Stimulated activated CD8-positive, alpha-beta memory T cell treated with anti-CD3 and anti-CD28 coated beads, Interleukin-2, amount 100 ng/mL, for 1 hour (primary cell): ENCODE data around the gene TMEM87A.
"Not testable (repeated sequence)": the region's sequence is repeated elsewhere in the genome, so short reads cannot be mapped to it uniquely, and the experiment has no call there.

Experiments
- DNase-seq, 2 donors: peaks; one replicate each; pipeline ENCODE4 v3.0.0-alpha.2; 2020; ENCODE audit warnings: low read depth in 2 of 2

The TMEM87A gene

DNA sequence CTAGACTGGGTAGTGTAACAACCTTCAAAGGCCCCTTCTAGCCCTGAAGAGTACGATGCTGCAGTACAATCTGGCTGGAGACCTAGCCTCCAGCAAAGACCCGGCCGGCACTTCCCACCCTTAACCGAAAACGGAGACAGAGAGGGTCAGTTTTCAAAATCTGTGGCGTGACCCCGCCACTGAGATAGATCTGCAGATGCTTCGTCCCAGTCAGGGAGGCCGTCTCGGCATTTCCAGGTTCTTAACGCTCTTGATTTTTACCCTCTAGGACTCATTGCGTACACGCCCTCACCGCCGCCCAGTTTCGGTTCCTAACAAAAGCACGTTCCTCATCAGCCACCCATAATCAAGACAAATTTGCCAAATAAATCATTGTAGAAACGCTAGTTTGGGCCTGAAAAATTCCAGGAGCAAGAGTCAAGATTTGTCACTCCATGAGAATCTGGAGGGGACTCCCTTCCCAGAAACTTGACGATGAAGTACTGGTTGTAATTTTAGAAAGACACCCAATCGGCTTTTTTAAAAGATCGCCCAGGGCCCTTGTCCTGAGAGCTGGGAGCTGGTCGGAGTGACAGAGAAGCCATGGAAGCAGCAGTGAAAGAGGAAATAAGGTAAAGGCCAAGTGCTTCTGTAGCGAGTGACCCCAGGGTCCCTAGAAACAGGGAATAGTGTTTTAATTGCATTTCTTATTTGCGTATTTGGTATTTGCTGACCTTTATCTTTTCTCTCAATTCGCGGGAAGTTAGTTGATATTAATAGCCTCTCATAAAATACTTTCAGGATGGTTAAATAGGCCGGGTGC lies 868 bp upstream of the TMEM87A start:
- peak; percentile 13 to 40 for DNase-seq

DNA sequence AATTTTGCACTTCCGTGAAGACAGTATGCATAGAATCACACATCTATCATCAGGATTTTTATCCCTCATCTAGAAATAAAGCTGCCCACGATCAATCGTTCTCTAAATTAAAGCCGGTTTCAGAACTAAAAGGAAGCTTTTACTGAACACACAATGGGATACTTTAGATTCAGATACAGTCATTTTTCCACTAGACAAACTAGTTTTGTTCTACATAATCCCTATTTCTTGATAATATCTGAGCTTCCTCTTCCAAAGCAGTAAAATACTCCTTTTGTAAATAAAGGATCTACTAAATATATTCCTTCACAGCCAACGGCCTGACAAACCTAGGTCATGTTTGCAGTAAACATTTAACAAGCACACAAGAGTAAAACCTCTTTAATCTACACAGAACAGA lies 2.2 kb downstream of the TMEM87A start:
- DNase-seq, result no peak

DNA sequence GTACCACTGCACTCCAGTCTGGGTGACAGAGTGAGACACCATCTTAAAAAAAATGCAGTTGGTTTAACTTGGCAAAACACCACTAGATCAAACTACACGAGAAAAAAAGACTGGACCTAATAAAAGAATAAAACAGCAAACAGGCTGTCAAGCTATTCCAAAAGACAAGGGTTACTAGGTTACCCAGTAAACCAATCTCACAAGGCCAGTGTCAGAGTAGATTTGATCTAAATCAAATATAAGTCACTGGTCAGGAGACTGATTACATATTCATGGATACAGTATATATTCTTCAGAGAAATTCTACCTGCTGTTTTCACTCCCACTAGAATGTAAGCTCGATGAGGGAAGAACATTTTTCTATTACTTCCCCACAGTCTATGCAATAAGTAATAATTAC lies 2.7 kb downstream of the TMEM87A start:
- DNase-seq, result no peak

GRCh38 chr15:42267286-42267685 lies 5.9 kb downstream of the TMEM87A start:
- DNase-seq, result no peak

- DNase-seq, result no peak
Observed at GRCh38 chr15:42264795-42265194, 8.4 kb downstream of the TMEM87A start.

- no peak for DNase-seq
Observed at GRCh38 chr15:42253300-42253699, 19.9 kb downstream of the TMEM87A start.

GRCh38 chr15:42240823-42241222 lies 32.4 kb downstream of the TMEM87A start:
- no peak for DNase-seq

DNA sequence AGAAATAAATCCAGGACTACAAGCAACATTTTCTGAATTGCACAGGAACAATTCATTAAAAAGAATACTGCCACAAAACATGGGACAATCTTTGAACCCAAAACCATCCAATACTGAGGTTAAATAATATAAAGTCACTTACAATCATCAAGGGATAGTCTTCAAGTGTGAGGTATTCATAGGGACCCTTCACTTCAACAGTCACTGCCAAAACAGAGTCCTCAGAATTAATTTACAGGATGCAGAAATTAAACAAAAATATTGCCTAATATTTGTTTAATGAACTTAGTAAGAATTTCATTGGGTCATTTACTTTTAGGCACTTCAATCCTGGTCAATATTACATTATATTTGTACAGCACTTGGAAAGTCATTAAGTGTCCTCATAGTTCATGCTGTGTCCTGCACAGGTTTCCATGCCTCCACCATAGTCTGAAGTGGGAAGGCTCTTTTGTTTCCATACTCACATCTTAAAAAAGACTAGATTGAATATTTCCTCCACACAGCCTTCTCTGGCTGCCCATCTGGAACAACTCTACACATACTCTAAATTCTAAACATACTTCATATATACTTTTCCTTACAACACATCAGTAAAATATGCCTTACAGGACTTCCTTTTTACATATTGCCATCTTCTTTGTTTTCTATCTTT lies 33.6 kb downstream of the TMEM87A start:
- no peak for DNase-seq

GRCh38 chr15:42233107-42233506 lies 40.1 kb downstream of the TMEM87A start:
- DNase-seq, result no peak

GRCh38 chr15:42232606-42233005 lies 40.6 kb downstream of the TMEM87A start:
- no peak for DNase-seq

DNA sequence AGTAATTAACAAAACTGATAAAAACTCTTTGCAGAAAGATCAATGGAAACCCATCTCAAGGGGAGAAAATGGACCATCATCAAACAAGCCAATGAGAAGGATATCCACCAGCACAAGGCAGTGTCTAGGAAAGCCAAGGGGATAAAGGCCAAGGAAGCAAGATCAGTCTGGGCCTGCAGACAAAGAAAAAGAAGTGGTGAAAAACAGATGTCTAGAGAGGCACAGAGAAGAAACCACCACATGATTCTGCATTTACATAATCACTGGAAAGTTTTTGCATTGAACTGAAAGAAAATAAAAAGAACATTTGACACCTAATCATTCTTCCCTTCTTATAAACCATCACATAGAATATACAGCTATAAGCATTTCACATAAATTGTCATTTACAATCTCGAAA lies 42.1 kb downstream of the TMEM87A start:
- no peak for DNase-seq

DNA sequence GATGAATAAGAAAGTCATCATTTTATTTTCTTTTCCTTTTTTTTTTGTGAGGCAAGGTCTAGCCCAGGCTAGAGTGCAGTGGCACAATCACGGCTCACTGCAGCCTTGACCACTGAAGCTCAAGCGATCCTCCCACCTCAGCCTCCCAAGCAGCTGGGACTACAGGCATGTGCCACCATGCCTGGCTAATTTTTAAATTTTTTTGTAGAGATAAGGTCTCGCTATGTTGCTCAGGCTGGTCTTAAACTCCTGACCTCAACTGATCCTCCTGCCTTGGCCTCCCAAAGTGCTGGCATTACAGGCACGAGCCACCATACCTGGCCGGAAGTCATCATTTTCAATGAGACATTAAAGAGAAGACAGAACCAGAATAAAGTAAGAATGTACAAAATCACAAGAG lies 44.3 kb downstream of the TMEM87A start:
- not testable (repeated sequence) for DNase-seq

DNA sequence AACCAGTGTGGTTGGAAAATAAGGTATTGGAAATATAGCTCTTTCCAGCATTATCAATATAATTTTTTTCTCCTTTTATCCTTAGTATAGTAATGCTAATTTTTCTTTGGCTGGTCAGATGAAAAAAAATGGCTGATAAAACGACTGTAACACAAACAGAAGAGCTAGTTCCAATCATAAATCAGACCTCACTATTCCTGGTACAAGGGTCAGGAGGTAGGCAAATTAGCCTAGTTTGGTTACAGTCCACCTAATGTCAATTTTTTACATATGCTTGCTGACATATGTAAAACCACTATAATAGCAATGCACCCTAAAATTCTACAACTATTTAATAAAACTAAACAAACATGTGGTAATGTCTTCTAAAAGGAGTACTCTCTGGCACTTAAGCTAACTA lies 45.2 kb downstream of the TMEM87A start:
- DNase-seq, result no peak

DNA sequence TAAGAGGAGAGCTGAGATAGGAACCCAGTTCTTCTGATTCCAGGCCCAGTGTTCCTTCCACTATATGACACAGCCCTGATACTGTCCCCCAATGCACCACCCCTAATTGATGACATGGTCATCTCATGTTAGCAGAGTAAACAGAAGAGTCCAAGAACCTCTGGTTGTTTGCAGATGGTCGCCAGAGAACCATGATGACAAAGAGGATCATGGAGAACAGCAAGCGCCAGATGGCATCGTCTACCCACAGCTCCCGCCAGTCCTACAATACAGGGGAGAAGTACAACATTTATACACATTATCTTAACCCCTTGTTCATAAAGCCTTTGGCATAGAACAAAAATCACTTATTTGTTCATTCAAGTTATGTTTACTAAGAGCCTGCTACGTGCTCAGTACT lies 46.6 kb downstream of the TMEM87A start:
- no peak for DNase-seq

DNA sequence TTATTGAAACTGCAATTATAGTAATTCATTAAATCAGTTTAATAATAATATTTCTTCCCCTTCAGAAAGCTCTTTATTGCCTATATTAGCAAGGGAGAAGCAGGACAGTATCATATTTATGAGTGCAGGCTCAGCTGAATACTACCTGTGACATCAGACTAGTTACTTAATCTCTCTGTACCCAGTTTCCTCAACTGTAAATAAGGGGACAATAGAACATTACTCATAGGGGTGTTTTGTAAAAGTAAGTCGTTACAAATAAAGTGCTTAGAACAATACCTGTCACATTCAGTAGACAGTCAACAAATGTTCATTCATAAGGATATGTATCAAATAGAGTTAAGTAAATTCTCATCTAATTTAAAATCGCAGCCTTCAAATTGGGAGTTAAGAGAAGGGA lies 53.0 kb downstream of the TMEM87A start:
- DNase-seq, result no peak

- no peak for DNase-seq
Observed at GRCh38 chr15:42218953-42219592, 54.2 kb downstream of the TMEM87A start.

DNA sequence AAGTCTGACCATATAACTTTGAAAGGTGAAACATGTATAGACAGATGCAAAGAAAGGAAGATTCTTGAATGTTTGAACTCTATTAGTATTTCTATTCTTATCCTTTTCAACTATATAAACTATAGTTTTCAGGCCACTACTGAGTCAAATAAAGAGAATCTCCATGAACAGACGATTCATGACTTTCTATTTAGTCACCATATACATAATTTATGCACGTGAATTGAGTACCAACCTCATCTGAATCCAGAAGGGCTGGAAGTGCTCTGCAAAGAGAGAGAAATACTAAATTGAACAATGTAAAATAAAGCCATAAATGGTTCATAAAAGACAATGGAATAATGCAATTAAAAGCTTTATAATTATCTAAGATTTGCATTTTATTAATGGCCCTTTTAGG lies 55.7 kb downstream of the TMEM87A start:
- no peak for DNase-seq

DNA sequence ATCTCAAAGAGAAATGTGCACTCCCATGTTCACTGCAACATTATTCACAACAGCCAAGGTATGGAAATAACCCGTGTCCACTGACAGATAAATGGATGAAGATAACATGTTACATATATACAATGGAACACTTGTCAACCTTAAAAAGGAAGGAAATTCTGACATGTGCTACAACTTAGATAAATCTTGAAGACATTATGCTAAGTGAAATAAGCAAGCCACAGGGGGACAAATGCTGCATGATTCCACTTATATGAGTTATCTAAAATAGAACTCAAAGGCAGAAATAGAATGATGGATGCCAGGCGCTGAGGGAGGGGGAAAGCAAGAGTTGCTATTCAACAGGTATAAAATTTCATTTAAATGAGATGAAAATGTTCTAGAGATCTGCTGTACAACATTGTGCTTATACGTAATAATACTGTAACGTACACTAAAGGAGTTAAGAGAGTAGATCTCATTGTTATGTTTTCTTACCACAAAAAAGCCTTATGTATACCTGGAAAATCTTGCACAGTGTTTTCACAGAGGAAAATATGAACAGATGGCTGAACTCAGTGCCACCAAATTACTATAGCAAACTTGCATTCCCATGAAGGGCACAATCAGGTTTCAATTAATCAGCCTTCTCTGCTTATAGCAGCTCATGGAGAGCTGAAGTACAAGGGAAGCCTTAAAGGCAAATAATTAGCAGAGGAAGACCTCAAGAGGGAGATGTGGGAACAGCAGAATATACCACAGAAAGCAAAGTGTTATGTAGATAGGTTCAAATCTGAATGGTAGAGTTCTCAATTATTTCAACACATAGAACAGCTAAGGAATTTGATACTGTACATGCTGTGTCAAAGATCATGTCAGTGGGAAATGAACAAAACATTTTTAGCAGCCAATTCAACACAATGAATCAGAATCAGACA lies 57.1 kb downstream of the TMEM87A start:
- DNase-seq, result no peak

DNA sequence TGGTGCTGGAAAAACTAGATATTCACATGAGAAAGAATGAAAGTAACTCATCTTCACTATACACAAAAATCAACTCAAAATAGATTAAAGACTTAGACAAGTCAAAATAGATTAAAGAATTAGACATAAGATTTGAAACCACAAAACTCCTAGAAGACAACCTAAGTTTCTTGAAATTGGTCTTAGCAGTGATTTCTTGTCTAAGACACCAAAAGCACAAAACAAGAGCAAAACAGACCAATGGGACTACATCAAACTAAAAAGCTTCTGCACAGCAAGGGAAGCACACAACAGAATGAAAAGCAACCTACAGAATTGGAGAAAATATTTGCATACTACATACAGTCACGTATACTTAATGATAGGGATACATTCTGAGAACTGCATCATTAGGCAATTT lies 58.6 kb downstream of the TMEM87A start:
- DNase-seq, result no peak

DNA sequence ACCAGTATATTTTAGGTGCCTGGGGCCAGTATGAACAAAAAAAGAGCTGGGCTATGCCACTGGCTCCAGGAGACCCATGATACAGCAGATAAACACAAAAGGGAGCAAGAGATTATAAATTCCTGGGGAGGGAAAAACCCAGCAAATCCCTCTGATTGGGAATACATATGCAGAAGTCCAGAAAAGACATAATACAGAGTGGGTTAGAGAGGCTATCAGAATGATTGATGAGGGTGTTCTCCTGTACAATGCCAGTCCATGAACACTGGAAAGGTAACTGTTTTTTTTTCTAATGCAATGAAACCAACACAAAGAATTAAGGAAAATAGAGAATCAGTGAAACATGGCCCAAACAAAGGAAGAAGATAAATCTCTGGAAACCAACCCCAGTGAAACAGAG lies 59.7 kb downstream of the TMEM87A start:
- DNase-seq, result no peak

- no peak for DNase-seq
Observed at GRCh38 chr15:42210696-42211095, 62.5 kb downstream of the TMEM87A start.
